T47D (cell line): ENCODE results near the gene OR2V2.
"Not testable (repeated sequence)": the region's sequence is repeated elsewhere in the genome, so short reads cannot be mapped to it uniquely, and the experiment has no call there.

ENCODE experiments used
- DNase-seq, 2 experiments: peaks; one replicate each; pipeline versions ENCODE4 v3.0.0 to v3.0.0-alpha.2; 2011 to 2012; ENCODE audit warnings: low read depth in 1 of 2, low spot score in 1 of 2
- JUND ChIP-seq: IDR thresholded peaks from 2 replicates; pipeline ENCODE4 v1.6.1; 2012; ENCODE audit warnings: low read depth
- in situ Hi-C: cut with HindIII; loops from 2 replicates; pipeline ENCODE4 v1.10.0; 2016; ENCODE audit warnings: low sequenced_read_pairs, low pct_unique_long_range_greater_than_20kb

OR2V2 gene

GRCh38 chr5:181124526-181124925 lies 22.9 kb upstream of the OR2V2 start:
- in situ Hi-C loops: no loop called here
- TF ChIP-seq JUND: no peak
- DNase-seq: no peak

DNA sequence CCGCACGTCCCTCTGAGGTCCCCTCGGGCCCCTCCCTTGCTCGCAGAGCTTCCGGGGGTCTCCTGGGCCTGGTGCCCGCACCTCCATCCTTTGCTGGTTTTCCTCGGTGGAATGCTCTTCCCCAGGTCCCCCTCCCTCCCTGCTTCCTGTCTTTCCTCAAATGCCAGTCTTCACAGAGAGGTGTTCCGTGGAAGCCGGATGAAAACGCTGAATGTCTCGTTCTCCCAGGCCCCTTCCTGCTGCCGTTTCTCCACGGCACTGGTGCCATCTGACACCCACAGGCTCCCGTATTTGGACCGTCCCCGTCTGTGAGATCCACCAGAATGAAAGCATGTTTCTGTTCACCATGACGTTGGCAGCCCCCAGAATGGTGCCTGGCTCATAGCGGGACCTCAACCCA lies 20.5 kb upstream of the OR2V2 start:
- TF ChIP-seq JUND: no peak
- no peak for DNase-seq
- in situ Hi-C loops: no loop called here

DNA sequence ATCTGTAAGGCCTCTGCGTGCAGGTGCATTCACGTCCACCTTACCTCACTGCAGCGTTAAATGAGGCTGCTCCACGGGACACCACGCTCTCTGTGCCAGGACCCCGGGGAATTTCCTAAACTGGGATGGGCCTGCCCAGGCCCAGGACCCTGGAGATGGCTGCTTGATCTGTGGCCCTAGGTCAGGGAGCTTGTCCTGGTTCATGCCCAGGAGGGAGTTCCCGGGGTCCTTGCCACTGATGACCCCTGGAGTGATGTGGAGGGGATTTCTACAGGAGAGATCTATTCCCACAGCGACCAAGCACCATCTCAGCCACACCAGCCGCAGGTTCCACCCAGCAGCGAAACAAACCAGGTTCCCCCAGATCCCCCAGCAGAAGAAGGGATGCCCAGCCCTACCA lies 19.9 kb upstream of the OR2V2 start:
- no peak for DNase-seq
- no peak for TF ChIP-seq JUND
- in situ Hi-C loops: no loop called here

- TF ChIP-seq JUND: no peak
- in situ Hi-C loops: no loop called here
- no peak for DNase-seq
Observed at GRCh38 chr5:181127907-181128626, 19.3 kb upstream of the OR2V2 start.

GRCh38 chr5:181129601-181130000 lies 17.8 kb upstream of the OR2V2 start:
- DNase-seq: no peak
- in situ Hi-C loops: no loop called here
- no peak for TF ChIP-seq JUND

GRCh38 chr5:181130081-181130480 lies 17.3 kb upstream of the OR2V2 start:
- in situ Hi-C loops, DNase-seq: not testable (repeated sequence)

- no peak for DNase-seq
- in situ Hi-C loops: no loop called here
- no peak for TF ChIP-seq JUND
Observed at GRCh38 chr5:181130832-181131496, 16.4 kb upstream of the OR2V2 start, which contains the start of gene OR2V1. Gene OR2V1 (minus strand): TSS chr5:181131169. CDS start chr5:181125304, 5,865 bp downstream.

DNA sequence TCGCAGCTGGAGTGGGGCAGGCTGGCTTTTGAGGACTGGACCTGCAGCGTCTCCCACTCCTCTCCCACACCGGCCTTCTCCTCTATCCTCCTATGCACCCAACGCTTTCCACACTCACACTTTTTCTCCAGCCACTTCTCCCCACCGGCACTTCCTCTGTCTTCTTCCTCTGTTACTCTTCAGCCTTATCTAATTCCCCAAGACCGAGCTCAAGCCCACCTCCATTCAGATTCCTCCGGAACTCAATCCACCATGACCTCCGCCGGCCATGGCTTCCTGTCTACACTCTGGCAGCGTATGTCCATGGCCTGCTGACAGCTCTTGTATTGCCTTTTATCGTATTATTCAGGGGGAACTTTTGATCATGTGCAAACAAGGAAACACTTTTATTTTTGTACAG lies 15.9 kb upstream of the OR2V2 start:
- no peak for TF ChIP-seq JUND
- in situ Hi-C loops: no loop called here
- no peak for DNase-seq

GRCh38 chr5:181133083-181133482 lies 14.3 kb upstream of the OR2V2 start:
- TF ChIP-seq JUND: no peak
- DNase-seq: no peak
- in situ Hi-C loops: no loop called here

DNA sequence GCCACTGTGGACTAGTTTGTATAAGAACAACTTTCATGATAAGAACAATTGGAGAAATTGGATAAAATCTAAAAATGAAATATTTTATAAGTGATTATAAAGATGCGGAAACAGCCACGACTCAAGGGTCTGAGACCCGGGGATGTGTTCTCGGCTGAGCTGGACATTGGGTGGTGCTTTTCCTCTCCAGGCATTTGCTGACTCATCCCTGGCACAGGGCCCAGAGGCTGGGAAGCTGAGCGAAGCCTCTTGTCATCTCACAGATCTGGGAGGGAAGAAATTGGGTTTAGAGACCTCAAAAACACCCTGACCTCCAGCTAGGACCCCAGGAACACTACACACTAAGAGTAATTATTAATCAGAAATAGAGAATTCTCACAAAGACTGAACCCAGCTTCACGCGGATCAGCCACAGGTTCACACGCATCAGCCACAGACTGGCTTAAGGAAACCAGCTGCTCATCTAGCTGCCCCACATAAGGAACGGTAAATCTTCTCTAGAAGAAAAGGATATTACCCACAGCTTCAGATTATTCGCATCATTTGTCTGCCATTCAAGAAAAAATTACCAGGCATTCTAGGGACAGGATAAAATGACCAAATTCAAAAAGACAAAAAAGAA lies 13.7 kb upstream of the OR2V2 start:
- peak in 1 of 2 experiments; percentile 68 for DNase-seq
- in situ Hi-C loops: no loop called here
- TF ChIP-seq JUND: no peak

DNA sequence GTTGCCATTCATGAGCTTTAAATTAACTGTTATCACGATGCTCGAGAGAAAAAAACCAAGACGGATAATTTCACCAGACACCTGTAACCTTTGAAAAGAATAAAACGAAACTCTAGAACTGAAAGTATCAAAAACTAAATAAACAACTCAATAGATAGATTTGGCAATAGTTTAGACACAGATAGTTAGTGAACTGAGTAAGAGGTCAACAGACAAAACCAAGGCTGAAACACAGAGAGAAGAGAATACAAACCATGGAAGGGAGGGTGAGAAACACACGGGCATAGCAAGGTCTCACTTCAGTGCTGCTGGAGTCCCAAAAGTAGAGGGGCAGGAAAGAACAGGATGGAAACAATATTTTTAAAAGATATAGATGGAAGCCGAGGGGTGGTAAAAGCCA lies 13.1 kb upstream of the OR2V2 start:
- no peak for DNase-seq
- TF ChIP-seq JUND: no peak
- in situ Hi-C loops: no loop called here

DNA sequence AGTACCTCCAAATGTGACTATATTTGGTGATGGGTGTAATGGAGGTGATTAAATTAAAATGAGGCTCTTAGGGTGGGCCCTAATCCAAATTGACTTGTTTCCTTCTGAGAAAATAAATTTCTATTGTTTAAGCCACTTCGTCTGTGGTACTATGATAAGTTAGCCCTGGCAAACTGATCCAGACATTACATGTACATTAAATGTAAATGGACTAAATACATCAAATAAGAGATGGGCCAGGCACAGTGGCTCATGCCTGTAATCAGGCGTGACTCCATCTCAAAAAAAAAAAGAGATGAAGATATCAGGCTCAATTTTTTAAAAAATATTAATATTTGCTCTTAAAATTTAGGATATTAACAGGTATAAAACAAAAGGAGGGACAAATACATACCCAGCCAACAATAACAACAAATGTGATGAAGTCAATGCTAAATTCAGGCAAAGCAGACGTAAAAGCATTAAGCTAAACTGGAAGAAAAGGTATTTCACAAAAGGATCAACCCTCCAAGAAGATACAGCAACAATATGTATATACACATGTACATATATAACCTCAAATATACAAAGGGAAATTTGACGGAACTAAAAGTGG lies 10.9 kb upstream of the OR2V2 start:
- DNase-seq: no peak
- in situ Hi-C loops: no loop called here
- no peak for TF ChIP-seq JUND

DNA sequence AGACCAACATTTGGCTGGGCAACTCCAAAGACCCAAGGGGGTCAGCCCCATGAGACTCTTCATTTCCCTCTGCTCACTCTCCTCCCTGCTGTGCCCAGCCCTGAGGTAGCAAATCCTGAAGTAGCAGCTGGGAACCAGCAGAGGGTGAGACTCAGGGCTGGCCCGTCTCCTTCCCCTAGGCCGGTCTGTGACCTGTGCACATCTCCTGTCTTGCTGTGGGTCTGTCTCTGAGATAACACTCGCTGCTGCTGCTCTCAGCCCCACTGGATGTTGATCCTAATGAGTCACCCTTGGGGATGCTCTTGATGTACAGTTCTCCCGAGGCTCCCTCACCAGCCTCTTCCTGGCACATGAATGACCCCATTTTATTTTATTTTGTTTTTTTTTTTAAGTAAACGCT lies 9.1 kb upstream of the OR2V2 start:
- no peak for DNase-seq
- no peak for TF ChIP-seq JUND
- in situ Hi-C loops: no loop called here
